ENCODE results near the gene THRB. TPM values are rescaled to one million over a fixed set of nuclear protein-coding genes. Genes with fewer than 3 reads are reported as not detected.

The THRB gene
- total and polyA plus RNA-seq, 10 donors, result 1.00 to 26.6 (median 16.2) TPM

GRCh38 chr3:24166515-24166914 lies 328.1 kb downstream of the THRB start:
- Histone ChIP-seq H3K4me1 (peaks cover 0 to 5% (median 0%) of the 10 kb centered on the region in 6 donors), H3K27ac (no peak overlapping the region), H3K9me3 (no peaks in the 10 kb centered on the region), H3K4me3 (no peak overlapping the region), H3K27me3 (replicated peaks in 1 of 7) (no peaks in the 10 kb centered on the region), H3K36me3 (no peaks in the 10 kb centered on the region)
- intact Hi-C loops (cut with DNase I; ENCODE audit: low total_unique reads), result no loop called here
- TF ChIP-seq POLR2AphosphoS5 (IDR thresholded peaks at IDR 0.05) (no peak), POLR2A (IDR thresholded peaks at IDR 0.05) (no peak), CTCF (IDR thresholded peaks at IDR 0.05 in 8 of 11, conservative IDR thresholded peaks at IDR 0.05 in 3 of 11) (no peak)
- 68 to 94% (median 86%) methylated on average over 5 of the region's 5 CpGs for WGBS, 5 donors
- no peak for DNase-seq

GRCh38 chr3:24165603-24165982 lies 329.1 kb downstream of the THRB start:
- DNase-seq, result no peak
- Histone ChIP-seq H3K27ac (no peak overlapping the region), H3K27me3 (replicated peaks in 1 of 7) (no peaks in the 10 kb centered on the region), H3K36me3 (no peaks in the 10 kb centered on the region), H3K9me3 (no peaks in the 10 kb centered on the region), H3K4me1 (peaks cover 0 to 8% (median 2%) of the 10 kb centered on the region in 6 donors), H3K4me3 (no peak overlapping the region)
- 77 to 91% (median 86%) methylated on average over 2 of the region's 2 CpGs for whole genome bisulfite sequencing, 5 donors
- intact Hi-C loops (cut with DNase I; ENCODE audit: low total_unique reads), result no loop called here
- TF ChIP-seq CTCF (IDR thresholded peaks at IDR 0.05 in 8 of 11, conservative IDR thresholded peaks at IDR 0.05 in 3 of 11), result no peak
- TF ChIP-seq POLR2AphosphoS5 (IDR thresholded peaks at IDR 0.05), result no peak
- TF ChIP-seq POLR2A (IDR thresholded peaks at IDR 0.05), result no peak

- no peaks in the 10 kb centered on the region for H3K27me3 ChIP-seq (replicated peaks in 1 of 7)
- no peak for DNase-seq
- intact Hi-C loops (cut with DNase I; ENCODE audit: low total_unique reads), result no loop called here
These were observed 329.6 kb downstream of the THRB start for GRCh38 chr3:24164967-24165602.

More at GRCh38 chr3:24164967-24165602, 329.6 kb downstream of the THRB start:
- Histone ChIP-seq H3K9me3 (no peaks in the 10 kb centered on the region), H3K27ac (no peak overlapping the region), H3K4me1 (peaks cover 0 to 13% (median 2%) of the 10 kb centered on the region in 6 donors), H3K36me3 (no peaks in the 10 kb centered on the region), H3K4me3 (no peak overlapping the region)
- no peak for TF ChIP-seq POLR2A (IDR thresholded peaks at IDR 0.05)
- TF ChIP-seq CTCF (IDR thresholded peaks at IDR 0.05 in 8 of 11, conservative IDR thresholded peaks at IDR 0.05 in 3 of 11), result no peak
- no peak for TF ChIP-seq POLR2AphosphoS5 (IDR thresholded peaks at IDR 0.05)
- 95 to 97% (median 96%) methylated on average over 14 of the region's 14 CpGs for WGBS, 5 donors
